Fibroblast of lung (primary cell): ENCODE measurements around the gene BCAR3.

Experiments
- CTCF ChIP-seq, 2 donors: IDR thresholded peaks in 1 of 2; conservative IDR thresholded peaks in 1 of 2; 1 replicate in 1 of 2; 2 replicates in 1 of 2; pipeline ENCODE4 v1.5.1; 2011 to 2012; ENCODE audit warnings: low read length in 2 of 2, control low read depth in 1 of 2, inconsistent platforms in 1 of 2, low read depth in 1 of 2, mild to moderate bottlenecking in 1 of 2
- EZH2 ChIP-seq: IDR thresholded peaks from 2 replicates; pipeline ENCODE4 v1.5.1; 2012; ENCODE audit warnings: low read length, control low read depth, mild to moderate bottlenecking; ENCODE audit errors: missing control alignments

GRCh38 chr1:93532780-93533378 is 148.8 kb downstream of the BCAR3 start:
- TF ChIP-seq CTCF (conservative IDR thresholded peaks at IDR 0.05 in 1 of 2, IDR thresholded peaks at IDR 0.05 in 1 of 2; ENCODE audit: low read depth in 1 of 2, low read length in 2 of 2) (no peak), EZH2 (no peak)
